ENCODE measurements around the gene POTED.
"Not testable (repeated sequence)": the region's sequence is repeated elsewhere in the genome, so short reads cannot be mapped to it uniquely, and the experiment has no call there.

Gene POTED

DNA sequence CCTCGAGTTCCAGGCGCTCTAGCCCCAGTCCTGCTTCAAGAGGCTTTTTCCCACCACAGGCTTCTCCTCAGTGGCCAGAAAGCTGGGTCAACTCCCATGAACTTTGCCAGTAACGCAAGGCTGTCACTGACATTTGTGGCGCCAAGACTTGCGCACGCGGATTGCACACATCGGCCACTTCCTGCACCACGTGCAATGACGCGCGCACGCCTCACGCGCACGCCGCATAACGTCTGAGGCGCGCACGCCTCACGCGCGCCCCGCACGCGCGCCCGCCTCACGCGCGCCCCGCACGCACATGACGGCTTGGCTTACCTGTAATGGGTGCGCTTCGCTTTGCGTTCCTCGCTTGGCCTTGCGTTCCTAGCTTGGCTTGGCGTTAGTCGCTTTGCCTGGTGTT is at the start of gene POTED:
POTED (plus strand) TSS at position 301 of the 400 bp plus-strand sequence. CDS start 452 bp downstream, outside the sequence.
- CTCF ChIA-PET; DNase-seq (ENCODE audit: extremely low spot score); POLR2A ChIA-PET: not testable (repeated sequence)

GRCh38 chr21:13650101-13650500 is 40.5 kb downstream of the POTED start:
- POLR2A ChIA-PET; CTCF ChIA-PET; DNase-seq (ENCODE audit: extremely low spot score): not testable (repeated sequence)

DNA sequence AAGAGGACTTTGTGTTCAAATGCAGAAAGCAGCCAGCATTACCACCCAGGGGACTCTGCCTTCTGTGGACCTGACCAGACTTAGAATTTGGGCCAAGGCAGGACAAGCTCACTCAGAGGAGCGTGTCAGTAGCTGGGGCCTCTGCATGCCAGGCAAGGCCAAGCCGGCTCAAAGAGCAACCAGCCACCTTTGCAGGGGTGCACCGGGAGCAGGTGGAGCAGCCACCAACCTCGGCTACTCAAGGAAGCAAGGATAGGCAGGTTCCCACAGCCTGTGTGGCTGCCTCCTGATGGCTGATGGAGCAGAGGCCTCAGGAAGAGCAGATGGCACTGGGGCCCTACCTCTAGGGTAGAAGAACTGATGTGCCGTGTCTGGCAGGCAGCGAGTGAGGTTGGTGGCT is 42.2 kb downstream of the POTED start:
- DNase-seq (ENCODE audit: extremely low spot score); CTCF ChIA-PET; POLR2A ChIA-PET: not testable (repeated sequence)
